Neural cell (in vitro differentiated cells): ENCODE measurements around the gene AMBP. TPM values are rescaled to one million over a fixed set of nuclear protein-coding genes. Genes with fewer than 3 reads are reported as not detected.

Experiments
- H2AFZ ChIP-seq: fragments of 200-600, 300-800 bp; sonication (generic), shearing (Covaris generic); 2 replicates; pipeline ENCODE4 v1.6.0; 2014; ENCODE audit warnings: low read depth, mild to moderate bottlenecking, antibody characterized with exemption, low read length, moderate library complexity
- H3F3A ChIP-seq: fragments of 200-600 bp; shearing (Covaris generic); 2 replicates; pipeline ENCODE4 v1.6.1; 2016; ENCODE audit warnings: mild to moderate bottlenecking, moderate library complexity, mixed read lengths, antibody characterized with exemption, low read length; ENCODE audit not compliant: insufficient read depth, poor library complexity, severe bottlenecking
- H3K27ac ChIP-seq: fragments of 200-600, 300-800 bp; sonication (generic), shearing (Covaris generic); 2 replicates; pipeline ENCODE4 v1.5.1; 2014; ENCODE audit warnings: mild to moderate bottlenecking, low read length, moderate library complexity
- H3K27me3 ChIP-seq: fragments of 300-800, 200-600 bp; sonication (generic), shearing (Covaris generic); 2 replicates; pipeline ENCODE4 v1.6.0; 2014; ENCODE audit warnings: mild to moderate bottlenecking, low read depth, low read length, moderate library complexity; ENCODE audit not compliant: insufficient read depth
- H3K36me3 ChIP-seq: fragments of 300-800, 200-600 bp; sonication (generic), shearing (Covaris generic); 2 replicates; pipeline ENCODE4 v1.5.1; 2014; ENCODE audit warnings: mild to moderate bottlenecking, antibody characterized with exemption, low read length, moderate library complexity; ENCODE audit not compliant: insufficient read depth
- H3K4me2 ChIP-seq: fragments of 300-800, 200-600 bp; sonication (generic), shearing (Covaris generic); 2 replicates; pipeline ENCODE4 v1.6.0; 2014; ENCODE audit warnings: mild to moderate bottlenecking, low read length
- H3K4me3 ChIP-seq: fragments of 300-800, 200-600 bp; sonication (generic), shearing (Covaris generic); 2 replicates; pipeline ENCODE4 v1.5.1; 2014; ENCODE audit warnings: mild to moderate bottlenecking, low read length, moderate library complexity
- H3K79me2 ChIP-seq: fragments of 200-600 bp; shearing (Covaris generic); replicated peaks from 2 replicates; pipeline ENCODE4 v1.6.0; 2014; ENCODE audit warnings: mild to moderate bottlenecking, low read length, moderate library complexity; ENCODE audit not compliant: insufficient read depth
- H3K9ac ChIP-seq: fragments of 300-800, 200-600 bp; sonication (generic), shearing (Covaris generic); 2 replicates; pipeline ENCODE4 v1.6.1; 2016; ENCODE audit warnings: mild to moderate bottlenecking, low read length, mixed read lengths
- H3K9me2 ChIP-seq: fragments of 200-600 bp; shearing (Covaris generic); 2 replicates; pipeline ENCODE4 v1.6.1; 2016; ENCODE audit warnings: mild to moderate bottlenecking, low read length, mixed read lengths; ENCODE audit not compliant: insufficient read depth
- H3K9me3 ChIP-seq: fragments of 200-600, 300-800 bp; sonication (generic), shearing (Covaris generic); 2 replicates; pipeline ENCODE4 v1.6.1; 2016; ENCODE audit warnings: mild to moderate bottlenecking, mixed run types, low read length, moderate library complexity, mixed read lengths
- H4K20me1 ChIP-seq: fragments of 200-600 bp; shearing (Covaris generic); 2 replicates; pipeline ENCODE4 v1.6.1; 2016; ENCODE audit warnings: mild to moderate bottlenecking, mixed run types; ENCODE audit not compliant: insufficient read depth
- EP300 ChIP-seq: fragments of 450-650 bp; conservative IDR thresholded peaks from 2 replicates; pipeline ENCODE4 v1.6.1; 2014; ENCODE audit warnings: antibody characterized with exemption, mild to moderate bottlenecking, moderate library complexity; ENCODE audit not compliant: poor library complexity, severe bottlenecking
- EZH2 ChIP-seq: fragments of 200-600, 300-800 bp; shearing (Covaris generic), sonication (generic); IDR thresholded peaks from 2 replicates; pipeline ENCODE4 v1.6.1; 2014; ENCODE audit warnings: antibody characterized with exemption, low read length, borderline replicate concordance, mild to moderate bottlenecking; ENCODE audit not compliant: insufficient read depth, poor library complexity, severe bottlenecking
- MXI1 ChIP-seq: fragments of 450-650 bp; conservative IDR thresholded peaks from 2 replicates; pipeline ENCODE4 v1.6.1; 2014; ENCODE audit warnings: antibody characterized with exemption, mild to moderate bottlenecking; ENCODE audit not compliant: poor library complexity, severe bottlenecking
- POLR2AphosphoS5 ChIP-seq: IDR thresholded peaks from 2 replicates; pipeline ENCODE4 v1.6.1; 2012
- RAD21 ChIP-seq: fragments of 450-650 bp; conservative IDR thresholded peaks from 2 replicates; pipeline ENCODE4 v1.6.1; 2014; ENCODE audit warnings: antibody characterized with exemption, mild to moderate bottlenecking, moderate library complexity
- SMC3 ChIP-seq: fragments of 450-650 bp; conservative IDR thresholded peaks from 2 replicates; pipeline ENCODE4 v1.6.1; 2014; ENCODE audit warnings: antibody characterized with exemption, mild to moderate bottlenecking, moderate library complexity; ENCODE audit not compliant: poor library complexity
- TAF1 ChIP-seq: IDR thresholded peaks from 2 replicates; pipeline ENCODE4 v1.6.1; 2012; ENCODE audit warnings: low read depth
- polyA plus RNA-seq: library from polyadenylated mRNA; depleted of rRNA; stranded (reverse); fragments of >200 nt; gene quantifications from 2 replicates; pipeline ENCODE4 v1.2.3, GENCODE V29; 2014
- TF ChIP-seq, protein P1 (sequence below): IDR thresholded peaks from 2 replicates; pipeline ENCODE4 v1.6.1; 2012; ENCODE audit warnings: borderline replicate concordance
- TF ChIP-seq, protein P2 (sequence below): fragments of 450-650 bp; IDR thresholded peaks from 2 replicates; pipeline ENCODE4 v1.5.1; 2014; ENCODE audit warnings: antibody characterized with exemption, mild to moderate bottlenecking, moderate library complexity; ENCODE audit not compliant: poor library complexity, severe bottlenecking

Gene AMBP
- polyA plus RNA-seq, 1 donor from 2014 or later = not detected

DNA sequence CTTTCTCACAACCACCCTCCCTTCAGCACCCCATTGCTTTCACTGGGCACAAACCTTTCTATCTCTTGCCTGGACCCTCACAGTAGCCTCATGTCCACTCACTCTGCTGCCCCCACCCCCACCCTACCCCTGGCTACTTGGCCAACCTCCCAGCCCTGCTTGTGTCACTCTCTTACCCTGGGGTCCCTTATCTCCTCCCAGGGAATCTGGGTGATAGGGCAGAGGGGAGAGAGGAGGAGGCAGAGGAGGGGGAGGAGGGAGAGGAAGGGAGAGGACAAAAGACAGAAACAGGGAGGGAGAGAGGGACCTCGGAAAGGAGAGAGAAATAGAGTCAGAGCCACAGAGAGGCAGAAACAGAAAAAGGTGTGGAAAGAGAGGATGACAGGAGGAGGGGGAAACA is 46.0 kb upstream of the AMBP start:
- no peaks in the 10 kb centered on the region for H3F3A ChIP-seq
- H3K9ac ChIP-seq = no peak overlapping the region
- H3K9me3 ChIP-seq = no peaks in the 10 kb centered on the region
- H3K4me3 ChIP-seq = no peak overlapping the region
- H3K4me2 ChIP-seq = no peak overlapping the region
- H3K36me3 ChIP-seq = no peaks in the 10 kb centered on the region
- no peaks in the 10 kb centered on the region for H3K79me2 ChIP-seq
- no peak for TF ChIP-seq POLR2AphosphoS5
- TF ChIP-seq EP300 = no peak
- no peak for TF ChIP-seq RAD21
- no peak for TF ChIP-seq TAF1
- TF ChIP-seq MXI1 = no peak
- no peak for TF ChIP-seq SMC3
- TF ChIP-seq, protein P1, sequence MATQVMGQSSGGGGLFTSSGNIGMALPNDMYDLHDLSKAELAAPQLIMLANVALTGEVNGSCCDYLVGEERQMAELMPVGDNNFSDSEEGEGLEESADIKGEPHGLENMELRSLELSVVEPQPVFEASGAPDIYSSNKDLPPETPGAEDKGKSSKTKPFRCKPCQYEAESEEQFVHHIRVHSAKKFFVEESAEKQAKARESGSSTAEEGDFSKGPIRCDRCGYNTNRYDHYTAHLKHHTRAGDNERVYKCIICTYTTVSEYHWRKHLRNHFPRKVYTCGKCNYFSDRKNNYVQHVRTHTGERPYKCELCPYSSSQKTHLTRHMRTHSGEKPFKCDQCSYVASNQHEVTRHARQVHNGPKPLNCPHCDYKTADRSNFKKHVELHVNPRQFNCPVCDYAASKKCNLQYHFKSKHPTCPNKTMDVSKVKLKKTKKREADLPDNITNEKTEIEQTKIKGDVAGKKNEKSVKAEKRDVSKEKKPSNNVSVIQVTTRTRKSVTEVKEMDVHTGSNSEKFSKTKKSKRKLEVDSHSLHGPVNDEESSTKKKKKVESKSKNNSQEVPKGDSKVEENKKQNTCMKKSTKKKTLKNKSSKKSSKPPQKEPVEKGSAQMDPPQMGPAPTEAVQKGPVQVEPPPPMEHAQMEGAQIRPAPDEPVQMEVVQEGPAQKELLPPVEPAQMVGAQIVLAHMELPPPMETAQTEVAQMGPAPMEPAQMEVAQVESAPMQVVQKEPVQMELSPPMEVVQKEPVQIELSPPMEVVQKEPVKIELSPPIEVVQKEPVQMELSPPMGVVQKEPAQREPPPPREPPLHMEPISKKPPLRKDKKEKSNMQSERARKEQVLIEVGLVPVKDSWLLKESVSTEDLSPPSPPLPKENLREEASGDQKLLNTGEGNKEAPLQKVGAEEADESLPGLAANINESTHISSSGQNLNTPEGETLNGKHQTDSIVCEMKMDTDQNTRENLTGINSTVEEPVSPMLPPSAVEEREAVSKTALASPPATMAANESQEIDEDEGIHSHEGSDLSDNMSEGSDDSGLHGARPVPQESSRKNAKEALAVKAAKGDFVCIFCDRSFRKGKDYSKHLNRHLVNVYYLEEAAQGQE = no peak
- no peak for TF ChIP-seq EZH2
- TF ChIP-seq, protein P2, sequence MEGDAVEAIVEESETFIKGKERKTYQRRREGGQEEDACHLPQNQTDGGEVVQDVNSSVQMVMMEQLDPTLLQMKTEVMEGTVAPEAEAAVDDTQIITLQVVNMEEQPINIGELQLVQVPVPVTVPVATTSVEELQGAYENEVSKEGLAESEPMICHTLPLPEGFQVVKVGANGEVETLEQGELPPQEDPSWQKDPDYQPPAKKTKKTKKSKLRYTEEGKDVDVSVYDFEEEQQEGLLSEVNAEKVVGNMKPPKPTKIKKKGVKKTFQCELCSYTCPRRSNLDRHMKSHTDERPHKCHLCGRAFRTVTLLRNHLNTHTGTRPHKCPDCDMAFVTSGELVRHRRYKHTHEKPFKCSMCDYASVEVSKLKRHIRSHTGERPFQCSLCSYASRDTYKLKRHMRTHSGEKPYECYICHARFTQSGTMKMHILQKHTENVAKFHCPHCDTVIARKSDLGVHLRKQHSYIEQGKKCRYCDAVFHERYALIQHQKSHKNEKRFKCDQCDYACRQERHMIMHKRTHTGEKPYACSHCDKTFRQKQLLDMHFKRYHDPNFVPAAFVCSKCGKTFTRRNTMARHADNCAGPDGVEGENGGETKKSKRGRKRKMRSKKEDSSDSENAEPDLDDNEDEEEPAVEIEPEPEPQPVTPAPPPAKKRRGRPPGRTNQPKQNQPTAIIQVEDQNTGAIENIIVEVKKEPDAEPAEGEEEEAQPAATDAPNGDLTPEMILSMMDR = no peak
- H3K27me3 ChIP-seq = no peaks in the 10 kb centered on the region
- H2AFZ ChIP-seq = no peak overlapping the region
- H3K27ac ChIP-seq = no peak overlapping the region
- H4K20me1 ChIP-seq = no peaks in the 10 kb centered on the region
- H3K9me2 ChIP-seq = no peaks in the 10 kb centered on the region

DNA sequence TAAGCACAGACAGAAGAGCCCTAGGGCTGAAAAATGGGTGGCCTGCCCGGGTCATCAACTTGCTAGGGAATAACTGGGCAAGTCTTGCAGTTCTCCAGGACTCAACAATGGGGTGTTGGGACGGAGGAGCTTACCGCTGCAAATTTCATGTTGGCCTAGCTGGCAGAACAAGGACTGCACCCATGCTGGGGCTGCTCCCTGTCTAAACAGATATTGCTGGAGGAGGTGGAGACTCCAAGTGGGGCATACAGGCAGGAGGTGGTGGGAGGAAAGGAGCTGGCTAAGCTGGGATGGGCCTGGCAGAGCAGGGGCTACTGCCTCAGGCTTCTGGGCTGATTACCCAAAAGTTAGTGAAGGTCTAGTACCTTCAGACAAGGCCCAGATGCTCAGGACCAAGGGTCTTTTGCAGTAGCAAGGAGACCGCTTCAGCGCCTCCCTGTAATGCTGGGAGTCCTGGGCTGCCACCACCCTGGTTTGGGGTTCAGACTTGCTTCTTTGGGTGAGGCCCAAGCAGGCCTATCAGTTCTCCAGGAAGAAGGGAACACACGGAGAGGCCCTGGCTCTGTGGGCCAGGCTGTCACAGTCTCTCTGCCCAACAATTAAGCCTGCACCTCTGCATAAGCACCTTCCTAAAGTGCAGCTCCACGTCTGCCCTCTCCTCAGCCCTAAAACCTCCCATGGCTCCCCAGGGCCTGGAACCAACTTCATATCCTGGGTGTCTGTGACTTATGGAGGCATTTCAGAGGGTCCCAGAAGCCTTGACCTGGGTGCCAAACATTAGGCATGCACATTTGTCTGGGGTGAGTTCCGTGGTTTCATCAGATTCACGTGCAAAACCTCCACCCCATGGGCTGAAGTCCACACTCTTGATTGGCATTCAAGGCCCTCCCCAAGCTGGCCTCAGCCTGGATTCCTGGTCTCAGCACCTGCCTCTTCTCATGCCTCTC is 45.2 kb upstream of the AMBP start:
- Histone ChIP-seq H4K20me1 (no peaks in the 10 kb centered on the region), H3K4me3 (no peak overlapping the region), H3K9me2 (no peaks in the 10 kb centered on the region), H3K27me3 (no peaks in the 10 kb centered on the region), H2AFZ (no peak overlapping the region), H3K9ac (no peak overlapping the region), H3K27ac (no peak overlapping the region), H3K4me2 (no peak overlapping the region), H3K36me3 (no peaks in the 10 kb centered on the region), H3K79me2 (no peaks in the 10 kb centered on the region), H3F3A (no peaks in the 10 kb centered on the region), H3K9me3 (no peaks in the 10 kb centered on the region)
- TF ChIP-seq TAF1 (no peak), EP300 (no peak), POLR2AphosphoS5 (no peak), MXI1 (no peak), SMC3 (no peak), RAD21 (no peak), EZH2 (no peak)
- TF ChIP-seq, protein P1 = no peak
- TF ChIP-seq, protein P2 = no peak
